ENCODE measurements around the gene PARP12. TPM values are rescaled to one million over a fixed set of nuclear protein-coding genes. Genes with fewer than 3 reads are reported as not detected.

PARP12 gene
- total RNA-seq, 1 donor from 2014 or later: 6.8 TPM

- no peak overlapping the region for H3K27ac ChIP-seq
- no peak for TF ChIP-seq EZH2phosphoT487 (IDR thresholded peaks at IDR 0.05)
- TF ChIP-seq CTCF (IDR thresholded peaks at IDR 0.05): no peak
- TF ChIP-seq EZH2 (IDR thresholded peaks at IDR 0.05): no peak
- Mint-ChIP-seq H3K4me1 (no peaks in the 10 kb centered on the region), H3K4me3 (no peak overlapping the region), H3K9me3 (no peaks in the 10 kb centered on the region), H3K36me3 (no peaks in the 10 kb centered on the region), H3K27ac (no peak overlapping the region), H3K27me3 (ENCODE audit: insufficient read depth, low read depth) (peaks cover 2% of the 10 kb centered on the region)
- no peaks in the 10 kb centered on the region for H3K4me1 ChIP-seq
- no peaks in the 10 kb centered on the region for H3K27me3 ChIP-seq
- H3K4me2 ChIP-seq: no peak overlapping the region
- no peaks in the 10 kb centered on the region for H3K79me2 ChIP-seq (ENCODE audit: low read depth)
- DNase-seq (ENCODE audit: low spot score): no peak
- H4K20me1 ChIP-seq (ENCODE audit: low read depth): no peaks in the 10 kb centered on the region
- H3K9me3 ChIP-seq (ENCODE audit: low read depth): no peaks in the 10 kb centered on the region
- H2AFZ ChIP-seq (replicated peaks): no peak overlapping the region
- H3K9ac ChIP-seq: no peak overlapping the region
- H3K4me3 ChIP-seq: no peak overlapping the region
- no peaks in the 10 kb centered on the region for H3F3A ChIP-seq (ENCODE audit: low read depth)
- H3K36me3 ChIP-seq: no peaks in the 10 kb centered on the region
Observed at GRCh38 chr7:140044251-140044650, 18.5 kb downstream of the PARP12 start.

GRCh38 chr7:140042386-140042670, 20.4 kb downstream of the PARP12 start:
- H3K36me3 ChIP-seq: no peaks in the 10 kb centered on the region
- TF ChIP-seq CTCF (IDR thresholded peaks at IDR 0.05) (no peak), EZH2 (IDR thresholded peaks at IDR 0.05) (no peak), EZH2phosphoT487 (IDR thresholded peaks at IDR 0.05) (no peak)
- H2AFZ ChIP-seq (replicated peaks): no peak overlapping the region
- no peak for DNase-seq (ENCODE audit: low spot score)
- H3K4me2 ChIP-seq: no peak overlapping the region
- no peaks in the 10 kb centered on the region for H3K9me3 Mint-ChIP-seq
- H4K20me1 ChIP-seq (ENCODE audit: low read depth): no peaks in the 10 kb centered on the region
- no peaks in the 10 kb centered on the region for H3K36me3 Mint-ChIP-seq
- H3K4me1 Mint-ChIP-seq: no peaks in the 10 kb centered on the region
- peaks cover 2% of the 10 kb centered on the region for H3K27me3 Mint-ChIP-seq (ENCODE audit: insufficient read depth, low read depth)
- no peaks in the 10 kb centered on the region for H3K79me2 ChIP-seq (ENCODE audit: low read depth)
- H3K27me3 ChIP-seq: no peaks in the 10 kb centered on the region
- H3K9ac ChIP-seq: no peak overlapping the region
- H3K4me1 ChIP-seq: no peaks in the 10 kb centered on the region
- no peaks in the 10 kb centered on the region for H3K9me3 ChIP-seq (ENCODE audit: low read depth)
- no peak overlapping the region for H3K27ac ChIP-seq
- no peaks in the 10 kb centered on the region for H3F3A ChIP-seq (ENCODE audit: low read depth)
- H3K4me3 Mint-ChIP-seq: no peak overlapping the region
- H3K4me3 ChIP-seq: no peak overlapping the region
- H3K27ac Mint-ChIP-seq: no peak overlapping the region

- no peaks in the 10 kb centered on the region for H3K4me1 Mint-ChIP-seq
- Histone ChIP-seq H3K36me3 (no peaks in the 10 kb centered on the region), H3K4me2 (no peak overlapping the region), H3K9me3 (ENCODE audit: low read depth) (no peaks in the 10 kb centered on the region), H3K9ac (no peak overlapping the region), H3K79me2 (ENCODE audit: low read depth) (no peaks in the 10 kb centered on the region), H3K27me3 (no peaks in the 10 kb centered on the region), H3F3A (ENCODE audit: low read depth) (no peaks in the 10 kb centered on the region), H3K4me3 (no peak overlapping the region), H4K20me1 (ENCODE audit: low read depth) (no peaks in the 10 kb centered on the region), H3K4me1 (no peaks in the 10 kb centered on the region), H2AFZ (replicated peaks) (no peak overlapping the region), H3K27ac (no peak overlapping the region)
- H3K9me3 Mint-ChIP-seq: no peaks in the 10 kb centered on the region
- H3K36me3 Mint-ChIP-seq: no peaks in the 10 kb centered on the region
- TF ChIP-seq EZH2phosphoT487 (IDR thresholded peaks at IDR 0.05) (no peak), EZH2 (IDR thresholded peaks at IDR 0.05) (no peak), CTCF (IDR thresholded peaks at IDR 0.05) (no peak)
- H3K27ac Mint-ChIP-seq: no peak overlapping the region
- DNase-seq (ENCODE audit: low spot score): no peak
- H3K4me3 Mint-ChIP-seq: no peak overlapping the region
- H3K27me3 Mint-ChIP-seq (ENCODE audit: insufficient read depth, low read depth): no peaks in the 10 kb centered on the region
Observed at GRCh38 chr7:140041659-140042385, 20.9 kb downstream of the PARP12 start.

All from neural progenitor cell (in vitro differentiated cells).